NCI-H1105 treated with DMSO at 0.1 percent for 48 hours (cell line): Measurements from ENCODE around the gene SNCAIP.
A peak's percentile ranks its signal among the peaks of the same experiment; 100 is the strongest.

Experiments used
- DNase-seq: peaks from one replicate; lab custom pipeline; 2025; lab: John Stamatoyannopoulos, UW

SNCAIP gene

GRCh38 chr5:122311961-122312590 lies at the start of gene SNCAIP:
Gene SNCAIP (plus strand): TSS chr5:122312237. CDS start chr5:122391135, 78,898 bp downstream.
- DNase-seq = peak; percentile 31

GRCh38 chr5:122263352-122264030 lies 48.5 kb upstream of the SNCAIP start:
- no peak for DNase-seq

GRCh38 chr5:122264610-122265009 lies 47.4 kb upstream of the SNCAIP start:
- DNase-seq = no peak

GRCh38 chr5:122267185-122267584 lies 44.9 kb upstream of the SNCAIP start:
- no peak for DNase-seq

GRCh38 chr5:122273696-122274095 lies 38.3 kb upstream of the SNCAIP start:
- no peak for DNase-seq

GRCh38 chr5:122283592-122283991 lies 28.4 kb upstream of the SNCAIP start:
- no peak for DNase-seq

- DNase-seq = no peak
Measured at GRCh38 chr5:122286541-122286940, 25.5 kb upstream of the SNCAIP start.

- DNase-seq = no peak
Measured at GRCh38 chr5:122287101-122287500, 24.9 kb upstream of the SNCAIP start.

GRCh38 chr5:122291000-122291901 lies 20.8 kb upstream of the SNCAIP start:
- no peak for DNase-seq

GRCh38 chr5:122292332-122292731 lies 19.7 kb upstream of the SNCAIP start:
- no peak for DNase-seq

- no peak for DNase-seq
Measured at GRCh38 chr5:122295138-122295537, 16.9 kb upstream of the SNCAIP start.

GRCh38 chr5:122296871-122297270 lies 15.2 kb upstream of the SNCAIP start:
- DNase-seq = no peak

- DNase-seq = no peak
Measured at GRCh38 chr5:122297587-122298298, 14.3 kb upstream of the SNCAIP start.

GRCh38 chr5:122300374-122300773 lies 11.7 kb upstream of the SNCAIP start:
- DNase-seq = no peak

GRCh38 chr5:122301016-122301415 lies 11.0 kb upstream of the SNCAIP start:
- no peak for DNase-seq

- DNase-seq = no peak
Measured at GRCh38 chr5:122304471-122305215, 7.4 kb upstream of the SNCAIP start.

GRCh38 chr5:122306461-122306860 lies 5.6 kb upstream of the SNCAIP start:
- no peak for DNase-seq

GRCh38 chr5:122310889-122311288 lies 1.1 kb upstream of the SNCAIP start:
- no peak for DNase-seq

- peak; percentile 68 for DNase-seq
Measured at GRCh38 chr5:122311497-122311960, 508 bp upstream of the SNCAIP start.

- DNase-seq = peak; percentile 31
Measured at GRCh38 chr5:122312591-122313406, 762 bp downstream of the SNCAIP start.
